Measurements from ENCODE around the gene GCHFR.

The GCHFR gene

DNA sequence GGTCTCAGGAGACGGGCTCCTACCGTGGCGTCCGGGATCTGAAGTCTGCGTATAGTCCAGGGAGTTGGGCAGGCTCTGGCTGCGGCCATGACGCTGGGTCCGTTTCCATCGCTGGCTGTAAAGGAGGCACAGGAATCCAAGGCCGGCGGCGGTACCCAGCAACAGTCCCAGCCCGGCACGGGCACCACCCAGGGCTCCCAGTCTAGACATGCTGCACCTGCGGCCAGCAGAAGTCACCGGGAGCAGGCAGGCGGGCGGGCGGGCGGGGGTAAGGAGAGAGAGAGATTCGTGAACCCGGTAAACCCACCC lies 9.3 kb upstream of the GCHFR start:
- no peak for DNase-seq (ENCODE audit: insufficient read length, low spot score)
- no peak for FAIRE-seq

DNA sequence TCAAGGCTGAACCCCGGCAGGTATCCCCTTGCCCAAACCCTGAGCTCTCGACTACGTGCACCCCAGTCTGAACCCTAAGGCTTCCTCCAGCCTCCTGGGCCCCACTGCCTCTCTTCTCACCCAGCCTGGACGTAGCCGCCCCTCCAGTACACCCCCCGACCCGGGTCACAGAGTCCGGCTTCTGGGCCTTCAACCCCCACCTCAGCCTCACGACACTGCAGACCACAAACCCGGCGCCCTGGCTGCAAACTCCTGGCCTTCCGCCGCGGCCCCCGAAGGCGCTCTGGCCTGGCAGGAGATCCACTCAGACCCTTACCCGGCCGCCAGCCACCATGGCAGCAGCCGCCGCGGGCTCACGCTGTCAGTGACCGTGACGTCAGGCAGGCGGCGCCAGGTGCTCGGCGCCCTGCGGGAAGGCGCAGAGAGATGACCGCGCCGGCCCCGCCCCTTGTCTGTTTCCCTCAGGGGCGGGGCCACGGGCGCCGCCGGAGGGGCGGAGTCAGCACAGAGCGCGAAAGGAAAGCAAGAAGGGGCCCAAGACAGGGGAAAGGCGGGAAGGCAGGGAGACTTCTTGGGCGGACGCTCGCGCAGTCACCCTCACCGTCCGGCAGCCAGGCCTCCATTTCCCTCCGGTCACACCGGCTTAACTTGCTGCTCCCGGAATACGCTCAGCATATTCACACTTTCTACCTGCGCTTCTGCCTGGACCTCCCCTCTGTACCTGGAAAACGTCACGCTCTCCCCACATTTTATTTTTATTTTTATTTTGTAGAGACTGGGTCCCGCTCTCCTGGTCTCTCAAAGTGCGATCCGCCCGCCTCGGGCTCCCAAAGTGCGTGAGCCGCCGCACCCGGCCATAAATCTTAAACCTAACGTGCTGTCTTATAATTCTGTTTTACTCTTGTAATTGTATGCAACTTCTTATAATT lies 8.7 kb upstream of the GCHFR start, which contains the start of gene RMDN3:
TSS of gene RMDN3 (minus strand) at position 372 of the 929 bp plus-strand sequence. CDS start 471 bp downstream, outside the sequence.
- DNase-seq (ENCODE audit: insufficient read length, low spot score) = peak; percentile 88
- no peak for FAIRE-seq

DNA sequence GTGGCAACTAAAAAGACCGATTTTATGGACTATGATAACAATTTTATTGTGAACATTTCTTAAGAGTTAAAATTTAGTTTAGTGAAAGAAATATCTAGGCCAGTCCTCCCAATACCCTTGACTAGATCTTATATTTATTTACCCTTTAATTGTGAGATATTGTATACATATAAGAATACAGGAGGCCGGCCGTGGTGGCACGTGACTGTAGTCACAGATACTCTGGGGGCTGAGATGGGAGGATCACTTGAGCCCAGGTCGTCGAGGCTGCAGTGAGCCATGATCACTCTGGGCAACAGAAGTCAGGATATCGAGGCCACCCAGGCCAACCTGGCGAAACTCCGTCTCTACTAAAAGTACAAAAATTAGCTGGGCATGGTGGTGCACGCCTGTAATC lies 8.1 kb upstream of the GCHFR start:
- FAIRE-seq (no peak), DNase-seq (ENCODE audit: insufficient read length, low spot score) (no peak)

- FAIRE-seq = no peak
- no peak for DNase-seq (ENCODE audit: insufficient read length, low spot score)
These were observed 6.9 kb upstream of the GCHFR start for GRCh38 chr15:40756938-40757337.

- no peak for DNase-seq (ENCODE audit: insufficient read length, low spot score)
- FAIRE-seq = no peak
These were observed 3.9 kb upstream of the GCHFR start for GRCh38 chr15:40759961-40760360.

DNA sequence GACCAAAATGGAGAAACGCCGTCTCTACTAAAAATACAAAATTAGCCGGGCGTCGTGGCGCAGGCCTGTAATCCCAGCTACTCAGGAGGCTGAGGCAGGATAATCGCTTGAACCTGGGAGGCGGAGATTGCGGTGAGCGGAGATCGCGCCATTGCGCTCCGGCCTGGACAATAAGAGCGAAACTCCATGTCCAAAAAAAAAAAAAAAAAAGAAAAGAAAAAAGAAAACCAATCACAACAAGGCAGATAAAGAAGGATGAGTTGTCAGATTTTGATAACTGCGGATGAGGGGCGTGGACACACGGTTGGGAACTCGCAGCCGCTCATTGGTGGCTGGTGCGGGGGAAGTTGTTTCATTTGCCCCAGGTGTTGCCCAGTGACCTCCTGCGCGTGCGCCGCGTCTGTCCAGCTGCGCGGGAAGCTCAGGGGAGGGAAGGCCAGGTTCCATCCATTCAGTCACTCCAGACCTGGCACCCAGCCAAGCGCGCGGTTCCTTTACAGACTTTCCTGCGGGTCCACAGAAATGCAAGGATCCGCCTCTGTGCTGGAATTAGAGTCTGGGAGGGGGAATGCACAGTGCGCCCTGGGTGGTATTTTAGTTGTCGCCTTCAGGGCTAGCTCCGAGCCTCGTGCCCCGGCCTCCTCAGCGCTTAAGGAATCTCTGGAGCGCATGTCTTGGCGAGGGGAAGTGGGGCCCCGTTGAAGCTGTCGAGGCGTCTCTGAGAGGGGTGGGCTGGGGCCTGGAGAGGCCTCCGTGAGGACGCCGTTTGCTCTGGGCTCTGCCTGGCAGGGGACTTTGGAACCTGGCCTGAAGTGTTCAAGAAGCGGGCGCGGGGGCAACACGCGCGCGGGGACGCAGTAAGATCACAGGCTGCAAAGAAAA lies 708 bp upstream of the GCHFR start:
- DNase-seq (ENCODE audit: insufficient read length, low spot score) (no peak), FAIRE-seq (no peak)

DNA sequence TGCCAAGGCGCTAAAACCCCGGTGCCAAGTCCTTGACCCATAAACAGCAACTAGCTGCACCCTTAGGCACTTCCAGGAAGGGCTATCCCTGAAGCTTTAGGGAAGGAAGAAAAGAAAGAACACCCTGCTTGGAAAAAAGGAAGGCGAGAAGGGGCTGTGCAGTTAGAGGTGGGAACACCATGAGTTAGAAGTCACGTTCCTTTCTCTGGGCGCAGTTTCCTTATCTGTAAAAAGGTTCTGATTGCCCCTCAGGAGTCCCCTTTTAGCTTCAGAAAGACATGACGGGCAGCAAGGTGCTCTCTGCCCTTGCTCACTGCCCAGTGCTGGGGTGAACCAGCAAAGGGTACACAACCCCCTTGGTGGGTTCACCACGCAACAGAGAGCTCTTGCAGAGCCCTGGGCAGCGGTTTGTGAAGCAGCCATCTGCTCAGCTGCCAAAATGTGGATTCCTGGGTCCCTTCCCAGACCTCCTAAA lies 798 bp downstream of the GCHFR start:
- DNase-seq (ENCODE audit: insufficient read length, low spot score) (no peak), FAIRE-seq (no peak)

- DNase-seq (ENCODE audit: insufficient read length, low spot score) (no peak), FAIRE-seq (no peak)
These were observed 2.4 kb downstream of the GCHFR start for GRCh38 chr15:40766194-40766815.

DNA sequence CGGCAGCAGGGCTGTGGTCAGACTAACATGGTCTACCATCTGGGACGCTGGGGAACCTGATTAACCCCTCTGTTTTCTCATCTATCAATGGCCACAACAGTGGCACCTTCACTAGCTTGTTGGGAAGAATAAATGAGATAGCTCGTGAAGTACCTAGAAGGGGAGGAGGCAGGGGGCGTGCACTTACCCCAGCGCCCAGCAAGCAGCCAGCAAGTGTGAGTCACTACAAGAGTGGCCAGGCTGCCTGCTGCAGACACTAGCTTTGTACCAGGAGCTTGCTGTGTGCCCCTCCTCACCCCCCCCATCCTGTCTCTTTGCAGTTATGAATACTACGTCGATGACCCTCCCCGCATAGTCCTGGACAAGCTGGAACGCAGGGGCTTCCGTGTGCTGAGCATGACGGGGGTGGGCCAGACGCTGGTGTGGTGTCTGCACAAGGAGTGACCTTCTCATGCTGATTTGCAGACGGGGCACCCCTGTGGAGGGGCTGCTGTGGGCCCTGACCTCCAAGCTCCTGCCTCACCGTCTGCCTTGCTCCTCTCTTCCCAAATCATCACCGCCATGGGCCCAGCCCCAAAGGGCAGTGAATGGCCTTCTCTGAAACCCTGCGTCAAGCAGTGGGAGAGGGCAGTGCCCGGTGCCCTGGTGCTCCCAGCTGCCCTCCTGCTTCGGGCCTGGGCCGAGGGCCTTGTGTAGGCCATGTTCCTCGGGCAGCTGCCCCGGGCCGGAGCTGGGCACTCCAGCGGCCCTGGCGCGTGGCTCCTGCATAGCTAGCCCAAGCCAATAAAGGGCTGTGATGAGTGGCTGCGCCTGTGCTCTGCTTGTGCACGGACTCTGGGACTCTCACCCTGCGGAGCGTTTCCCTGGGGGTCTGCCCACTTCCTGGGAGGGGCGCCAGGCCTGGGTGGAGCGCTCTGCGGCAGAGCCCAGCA lies 3.3 kb downstream of the GCHFR start:
- DNase-seq (ENCODE audit: insufficient read length, low spot score) = no peak
- no peak for FAIRE-seq

- FAIRE-seq (no peak), DNase-seq (ENCODE audit: insufficient read length, low spot score) (no peak)
These were observed 4.1 kb downstream of the GCHFR start for GRCh38 chr15:40767838-40768500.

GRCh38 chr15:40768521-40769273 lies 4.8 kb downstream of the GCHFR start:
- no peak for DNase-seq (ENCODE audit: insufficient read length, low spot score)
- no peak for FAIRE-seq

DNA sequence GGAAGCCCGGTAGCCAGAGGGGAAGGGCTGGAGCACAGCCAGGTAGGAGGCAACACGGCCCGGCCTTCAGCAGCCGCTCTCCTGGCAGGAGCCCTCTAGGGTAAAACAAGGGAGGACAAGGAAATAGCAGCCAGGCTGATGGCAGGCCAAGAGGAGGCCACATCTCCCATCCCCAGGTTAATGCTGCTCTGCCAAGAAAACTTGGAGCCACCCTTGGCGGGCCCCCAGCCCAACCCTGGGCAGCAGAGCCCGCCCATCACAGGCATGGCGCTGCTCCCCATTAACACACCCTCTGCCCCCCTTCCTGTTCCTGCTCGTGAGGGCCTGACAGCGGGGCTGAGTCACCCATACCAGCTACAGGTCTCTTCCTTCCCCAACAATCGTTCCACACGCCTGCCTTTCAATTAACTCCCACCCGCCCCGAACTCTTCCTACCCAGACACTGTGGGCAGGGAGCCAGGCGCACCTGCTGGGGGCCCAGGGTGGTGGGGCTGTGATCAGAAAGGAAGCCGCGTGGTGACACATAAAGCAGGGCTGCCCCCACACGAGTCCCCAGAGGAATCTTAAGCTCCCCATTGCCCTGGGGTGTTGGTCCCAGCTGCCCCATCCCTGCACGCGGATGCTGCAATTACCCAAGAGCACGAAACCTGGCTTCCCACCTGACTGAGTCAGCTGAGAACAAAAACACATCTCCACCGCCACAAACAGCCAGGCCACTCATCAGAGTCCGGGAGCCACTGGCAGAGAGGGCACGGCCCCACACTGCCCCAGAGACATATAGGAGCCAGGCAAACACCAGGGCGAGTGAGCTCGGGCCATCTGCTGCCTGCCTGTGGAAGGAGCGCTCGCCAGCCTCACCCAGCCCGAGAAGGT lies 5.6 kb downstream of the GCHFR start, which contains the start of gene C15orf62:
TSS of gene C15orf62 (plus strand) at position 707 of the 873 bp plus-strand sequence. CDS start 516 bp downstream, outside the sequence.
- peak; percentile 65 for DNase-seq (ENCODE audit: insufficient read length, low spot score)
- FAIRE-seq = peak; percentile 51

DNA sequence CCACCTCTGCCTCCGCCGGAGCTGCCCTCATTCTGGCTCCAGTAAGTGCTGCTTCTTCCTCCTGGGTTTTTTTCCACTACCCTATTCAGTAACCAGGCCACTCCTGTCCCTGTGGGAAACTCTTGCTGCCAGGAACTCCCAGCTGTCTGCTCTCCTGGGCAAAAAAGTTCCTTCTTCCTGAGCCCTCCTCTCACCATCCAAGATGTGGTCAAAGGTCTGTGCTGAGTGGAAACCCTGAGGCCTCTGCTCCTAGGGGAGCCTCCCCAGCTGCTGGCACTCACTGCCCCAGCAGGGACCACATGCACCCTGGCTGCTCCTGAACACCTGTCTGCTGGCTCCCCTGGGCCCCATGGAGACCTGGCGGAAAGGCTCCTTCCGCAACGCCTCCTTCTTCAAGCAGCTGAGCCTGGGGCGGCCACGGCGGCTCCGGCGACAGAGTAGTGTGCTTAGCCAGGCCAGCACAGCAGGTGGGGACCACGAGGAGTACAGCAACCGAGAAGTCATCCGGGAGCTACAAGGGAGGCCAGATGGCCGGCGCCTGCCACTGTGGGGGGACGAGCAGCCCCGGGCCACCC lies 6.4 kb downstream of the GCHFR start:
- DNase-seq (ENCODE audit: insufficient read length, low spot score) (no peak), FAIRE-seq (no peak)

- DNase-seq (ENCODE audit: insufficient read length, low spot score) = no peak
- no peak for FAIRE-seq
These were observed 7.4 kb downstream of the GCHFR start for GRCh38 chr15:40771242-40771641.

DNA sequence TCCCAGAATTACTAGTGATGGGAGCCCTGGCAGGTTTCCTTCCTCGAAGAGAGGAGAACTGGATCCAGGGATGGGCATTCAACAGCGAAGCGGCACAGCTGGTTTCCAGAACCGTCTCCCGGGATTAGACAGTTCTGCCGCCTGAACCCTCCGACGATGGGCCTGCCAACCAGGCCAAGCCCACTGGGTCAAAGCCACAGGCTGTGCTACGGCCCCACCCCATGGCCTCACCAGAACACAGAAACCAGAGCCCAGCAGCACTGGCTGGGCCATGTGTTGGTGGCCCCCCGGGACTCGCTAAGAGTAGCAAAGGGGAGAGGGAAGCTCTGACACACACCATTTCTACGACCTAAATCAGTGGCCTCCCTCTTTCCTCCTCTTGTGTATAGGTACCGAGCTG lies 8.1 kb downstream of the GCHFR start:
- DNase-seq (ENCODE audit: insufficient read length, low spot score) (no peak), FAIRE-seq (no peak)

DNA sequence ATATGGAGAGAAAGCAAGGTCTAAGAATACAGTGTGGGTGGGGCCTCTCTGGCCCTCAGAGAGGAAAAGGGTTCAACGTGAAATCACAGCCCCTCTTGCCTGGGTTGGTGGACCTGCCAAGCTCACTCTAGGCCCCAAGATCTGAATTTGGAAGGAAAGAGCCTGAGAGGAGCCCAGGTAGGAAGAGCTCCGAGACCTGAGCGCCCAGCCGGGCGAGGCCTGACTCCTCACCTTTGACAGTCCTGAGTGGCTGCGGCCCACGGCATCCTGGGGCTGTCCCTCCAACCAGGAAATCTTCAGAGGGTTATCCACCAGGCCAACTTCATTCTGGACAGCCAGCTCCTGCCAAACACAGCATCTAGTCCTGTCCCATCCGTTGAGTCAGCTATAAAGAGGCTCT lies 9.6 kb downstream of the GCHFR start:
- FAIRE-seq (no peak), DNase-seq (ENCODE audit: insufficient read length, low spot score) (no peak)

DNA sequence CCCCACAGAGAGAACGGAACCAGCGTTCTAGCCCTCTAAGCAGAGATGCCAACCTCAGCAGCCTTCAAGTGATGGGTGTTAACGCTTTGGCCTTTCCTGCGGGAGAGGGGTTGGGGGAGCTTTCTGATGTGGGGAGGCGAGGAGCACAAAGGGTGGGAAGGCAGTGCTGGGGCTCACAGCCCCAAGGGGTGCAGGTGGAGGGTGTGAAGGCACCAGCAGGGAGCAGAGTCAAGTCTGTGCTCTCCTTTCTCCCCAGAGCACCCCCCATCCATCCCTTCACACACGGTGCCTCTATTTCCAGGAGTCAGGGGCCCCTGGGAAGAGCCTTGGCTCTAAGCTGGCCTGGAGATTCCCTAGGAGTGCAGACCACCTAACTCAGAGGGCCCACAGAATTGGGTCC lies 10.0 kb downstream of the GCHFR start:
- no peak for FAIRE-seq
- no peak for DNase-seq (ENCODE audit: insufficient read length, low spot score)

All from HTR-8/SVneo (cell line).